Osteoblast (primary cell): ENCODE measurements around the gene HSPA12B. TPM values are rescaled to one million over a fixed set of nuclear protein-coding genes. Genes with fewer than 3 reads are reported as not detected.

Experiments used
- DNase-seq: peaks from one replicate; pipeline ENCODE4 v3.0.0; 2011; ENCODE audit warnings: low spot score, mixed read lengths; ENCODE audit not compliant: insufficient read length; ENCODE audit errors: missing footprints
- H2AFZ ChIP-seq: 2 replicates; pipeline ENCODE4 v1.6.0; 2011; ENCODE audit warnings: mild to moderate bottlenecking, low read length
- H3K27ac ChIP-seq: 2 replicates; pipeline ENCODE4 v1.5.1; 2011; ENCODE audit warnings: mild to moderate bottlenecking, low read depth, low read length, moderate library complexity
- H3K27me3 ChIP-seq: 2 replicates; pipeline ENCODE4 v1.6.0; 2012; ENCODE audit warnings: mild to moderate bottlenecking, control low read depth, inconsistent platforms, low read length, moderate library complexity; ENCODE audit not compliant: insufficient read depth
- H3K36me3 ChIP-seq: 2 replicates; pipeline ENCODE4 v1.5.1; 2011; ENCODE audit warnings: mild to moderate bottlenecking, low read length, control low read depth, moderate library complexity; ENCODE audit not compliant: insufficient read depth
- H3K4me1 ChIP-seq: 2 replicates; pipeline ENCODE4 v1.5.1; 2011; ENCODE audit warnings: mild to moderate bottlenecking, low read length, control low read depth, moderate library complexity; ENCODE audit not compliant: insufficient read depth
- H3K4me2 ChIP-seq: 2 replicates; pipeline ENCODE4 v1.6.0; 2011; ENCODE audit warnings: mild to moderate bottlenecking, low read length; ENCODE audit not compliant: insufficient read depth
- H3K4me3 ChIP-seq: fragments of 200-600 bp; sonication (generic); 3 replicates; pipeline ENCODE4 v1.5.1; 2012; ENCODE audit warnings: mild to moderate bottlenecking, low read length, inconsistent platforms; ENCODE audit not compliant: insufficient read depth
- H3K79me2 ChIP-seq: 2 replicates; pipeline ENCODE4 v1.6.0; 2012; ENCODE audit warnings: mild to moderate bottlenecking, low read length, control low read depth, inconsistent platforms; ENCODE audit not compliant: insufficient read depth
- H3K9me3 ChIP-seq: 2 replicates; pipeline ENCODE4 v1.5.1; 2011; ENCODE audit warnings: low read depth, low read length, control low read depth
- H4K20me1 ChIP-seq: 2 replicates; pipeline ENCODE4 v1.6.0; 2012; ENCODE audit warnings: mild to moderate bottlenecking, low read length, control low read depth; ENCODE audit not compliant: insufficient read depth
- CTCF ChIP-seq: IDR thresholded peaks from 2 replicates; pipeline ENCODE4 v1.5.1; 2011; ENCODE audit warnings: mild to moderate bottlenecking, low read depth, low read length, moderate library complexity; ENCODE audit errors: extremely low read depth
- total RNA-seq: library from RNA; depleted of rRNA; stranded (reverse); fragments of >200 nt; gene quantifications from 2 replicates; pipeline ENCODE4 v1.2.3, GENCODE V29; 2012

HSPA12B gene
- total RNA-seq, 1 donor: not detected

DNA sequence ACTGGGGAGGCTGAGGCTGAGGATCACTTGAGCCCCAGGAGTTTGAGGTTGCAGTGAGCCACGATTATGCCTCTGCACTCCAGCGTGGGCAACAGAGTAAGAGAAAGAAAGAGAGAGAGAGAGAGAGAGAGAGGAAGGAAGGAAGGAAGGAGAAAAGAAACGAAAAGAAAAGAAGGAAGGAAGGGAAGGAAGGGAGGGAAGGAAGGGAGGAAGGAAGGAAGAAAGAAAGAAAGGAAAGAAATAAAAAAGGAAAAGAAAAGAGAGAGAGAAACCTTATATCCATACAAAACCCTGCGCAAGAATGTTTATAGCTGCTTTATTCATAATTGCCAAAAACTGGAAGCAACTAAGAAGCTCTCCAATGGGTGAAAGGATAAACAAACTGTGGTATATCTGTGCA is 8.1 kb upstream of the HSPA12B start:
- H3K4me1 ChIP-seq: peaks cover 11% of the 10 kb centered on the region
- peaks cover 17% of the 10 kb centered on the region for H3K27me3 ChIP-seq
- no peaks in the 10 kb centered on the region for H3K79me2 ChIP-seq
- H3K9me3 ChIP-seq: no peaks in the 10 kb centered on the region
- no peak overlapping the region for H3K4me3 ChIP-seq
- H2AFZ ChIP-seq: no peak overlapping the region
- TF ChIP-seq CTCF: no peak
- no peak overlapping the region for H3K4me2 ChIP-seq
- no peaks in the 10 kb centered on the region for H4K20me1 ChIP-seq
- DNase-seq: no peak
- no peak overlapping the region for H3K27ac ChIP-seq
- H3K36me3 ChIP-seq: no peaks in the 10 kb centered on the region

- peak overlapping the region; percentile 34 for H3K4me3 ChIP-seq
- H3K4me2 ChIP-seq: peak overlapping the region; percentile 65
- no peak overlapping the region for H3K27ac ChIP-seq
- peak; percentile 89 for DNase-seq
- H3K79me2 ChIP-seq: no peaks in the 10 kb centered on the region
- H3K27me3 ChIP-seq: peaks cover 24% of the 10 kb centered on the region
- peaks cover 11% of the 10 kb centered on the region for H3K4me1 ChIP-seq
- TF ChIP-seq CTCF: no peak
- peak overlapping the region; percentile 28 for H2AFZ ChIP-seq
- no peaks in the 10 kb centered on the region for H3K36me3 ChIP-seq
- H4K20me1 ChIP-seq: no peaks in the 10 kb centered on the region
- no peaks in the 10 kb centered on the region for H3K9me3 ChIP-seq
These were observed 5.0 kb upstream of the HSPA12B start for GRCh38 chr20:3727401-3728021.

DNA sequence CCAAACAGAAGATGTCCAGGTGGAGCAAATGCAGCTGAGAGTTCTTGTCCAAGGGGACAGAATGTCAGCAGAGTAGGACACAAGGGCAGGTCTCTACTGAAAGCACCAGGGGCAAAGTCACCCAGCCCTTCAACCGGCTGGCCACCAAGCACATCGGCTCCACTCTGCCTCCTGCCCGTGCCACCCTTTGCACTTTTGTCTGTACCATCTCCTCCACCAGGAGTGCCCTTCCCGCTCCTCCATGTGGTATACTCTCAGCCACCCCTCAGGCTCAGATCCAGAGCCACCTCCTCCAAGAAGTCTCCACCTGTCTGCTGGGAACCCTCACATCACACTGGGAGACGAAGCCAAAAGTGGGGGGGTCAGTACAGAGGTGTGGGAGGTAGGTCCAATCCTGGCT is 4.1 kb upstream of the HSPA12B start:
- Histone ChIP-seq H3K36me3 (no peaks in the 10 kb centered on the region), H3K9me3 (no peaks in the 10 kb centered on the region), H3K79me2 (no peaks in the 10 kb centered on the region), H4K20me1 (no peaks in the 10 kb centered on the region), H3K4me1 (peaks cover 11% of the 10 kb centered on the region), H3K27me3 (peaks cover 32% of the 10 kb centered on the region), H2AFZ (no peak overlapping the region), H3K4me2 (no peak overlapping the region), H3K4me3 (no peak overlapping the region), H3K27ac (no peak overlapping the region)
- no peak for TF ChIP-seq CTCF
- peak; percentile 27 for DNase-seq

- DNase-seq: peak; percentile 54
- Histone ChIP-seq H3K36me3 (no peaks in the 10 kb centered on the region), H3K27me3 (peaks cover 37% of the 10 kb centered on the region), H3K9me3 (no peaks in the 10 kb centered on the region), H4K20me1 (no peaks in the 10 kb centered on the region), H2AFZ (no peak overlapping the region), H3K4me1 (peaks cover 11% of the 10 kb centered on the region), H3K4me3 (no peak overlapping the region), H3K4me2 (no peak overlapping the region), H3K27ac (no peak overlapping the region), H3K79me2 (no peaks in the 10 kb centered on the region)
- no peak for TF ChIP-seq CTCF
These were observed 3.6 kb upstream of the HSPA12B start for GRCh38 chr20:3728876-3729275.
